Measurements from ENCODE around the gene PLN.

Gene PLN

DNA sequence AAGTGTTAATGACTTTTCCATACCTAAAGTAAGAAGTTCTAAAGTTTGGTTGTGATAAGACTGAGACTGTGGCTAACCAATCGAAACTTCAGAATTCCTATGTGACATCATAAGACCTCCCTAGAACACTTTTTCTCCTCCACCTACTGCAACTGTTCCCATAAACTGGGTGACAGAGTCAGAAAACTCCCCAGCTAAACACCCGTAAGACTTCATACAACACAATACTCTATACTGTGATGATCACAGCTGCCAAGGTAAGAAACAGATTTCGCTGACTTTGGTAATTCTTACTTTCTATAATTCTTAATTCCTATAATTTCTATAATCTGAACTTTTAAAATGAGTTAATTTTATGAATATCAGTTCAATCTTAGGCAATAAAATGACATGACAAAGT, at the start of gene PLN:
PLN (plus strand) TSS at position 161 of the 400 bp plus-strand sequence. CDS start 10,626 bp downstream, outside the sequence.
- no peak for DNase-seq (ENCODE audit: low read depth)

DNA sequence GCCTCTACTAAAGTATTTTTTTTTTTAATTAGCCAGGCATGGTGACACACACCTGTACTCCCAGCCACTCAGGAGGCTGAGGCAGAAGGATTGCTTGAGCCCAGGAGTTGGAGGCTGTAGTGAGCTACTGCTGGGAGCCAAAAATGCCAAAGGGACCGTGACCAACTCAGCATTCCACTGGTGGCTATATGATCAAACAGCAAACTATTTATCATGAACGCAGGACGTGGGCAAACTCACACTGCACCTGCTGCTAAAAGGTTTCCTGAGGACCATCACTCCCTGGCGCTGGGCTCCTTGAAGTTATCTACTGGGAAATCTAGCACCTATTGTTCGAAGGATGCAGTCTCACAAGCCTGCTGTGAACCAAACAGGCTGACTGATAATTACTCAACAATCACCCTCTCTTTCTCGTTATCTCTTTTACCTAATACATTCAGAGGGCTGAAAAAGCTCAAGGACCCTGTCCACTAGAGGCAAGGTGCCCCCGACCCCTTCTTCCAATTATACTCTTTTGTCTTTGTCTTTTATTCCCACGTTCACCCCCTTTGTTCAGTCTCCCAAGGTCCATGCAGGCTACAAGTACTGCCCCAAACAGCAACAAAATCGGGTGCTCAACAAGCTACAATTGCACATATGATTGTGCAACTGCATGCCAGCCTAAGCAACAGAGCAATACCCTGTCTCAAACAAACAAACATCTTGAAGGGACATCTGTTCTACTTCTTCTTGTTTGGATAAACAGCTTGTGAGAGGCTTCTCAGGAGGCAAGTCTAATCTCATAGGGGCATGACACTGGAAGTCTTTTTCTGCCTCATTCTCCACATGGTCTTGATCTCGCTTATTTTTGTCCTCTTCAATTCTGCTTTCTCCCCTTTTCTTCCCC, 47.7 kb upstream of the PLN start:
- no peak for DNase-seq (ENCODE audit: low read depth)

DNA sequence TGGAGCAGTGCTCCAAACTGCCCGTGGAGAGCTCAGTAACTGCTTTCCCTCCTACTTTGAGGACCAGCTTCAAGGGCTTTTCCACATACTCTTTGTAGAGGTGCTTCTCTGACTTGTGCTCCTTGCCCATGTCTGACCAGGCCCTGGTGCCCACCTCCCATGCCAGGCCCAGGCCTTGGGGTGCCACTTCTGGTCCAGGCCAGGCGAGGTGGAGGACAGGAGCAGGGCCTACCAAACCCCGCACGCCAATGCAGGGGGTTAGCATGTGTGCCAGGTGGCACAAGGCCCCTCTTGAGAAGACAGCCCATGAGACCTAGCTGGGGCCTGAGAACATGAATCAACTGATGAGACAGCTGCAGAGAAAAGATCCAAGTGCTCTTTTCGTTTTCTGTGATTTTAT, 47.0 kb upstream of the PLN start:
- DNase-seq (ENCODE audit: low read depth), result no peak

DNA sequence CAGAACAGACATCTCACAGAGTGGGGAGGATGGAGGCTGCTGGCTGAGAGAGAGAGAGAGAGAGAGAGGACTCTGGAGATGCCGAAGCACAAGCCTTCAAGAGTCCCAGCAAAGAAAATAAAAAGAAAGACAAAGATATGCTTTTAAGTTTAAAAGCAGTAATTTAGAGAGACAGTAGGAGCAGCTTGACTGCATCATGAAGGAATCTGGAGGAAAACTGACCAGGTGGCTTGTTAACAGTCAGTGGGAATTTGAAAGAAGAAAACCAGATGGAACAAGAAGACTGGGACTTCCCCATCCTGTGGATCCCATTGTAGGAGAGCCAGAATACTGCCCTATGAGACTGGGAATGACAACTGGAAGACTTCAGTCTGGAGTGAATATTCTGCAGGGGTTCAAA, 46.3 kb upstream of the PLN start:
- DNase-seq (ENCODE audit: low read depth), result no peak

- DNase-seq (ENCODE audit: low read depth), result no peak
Measured at GRCh38 chr6:118502169-118502568, 45.9 kb upstream of the PLN start.

DNA sequence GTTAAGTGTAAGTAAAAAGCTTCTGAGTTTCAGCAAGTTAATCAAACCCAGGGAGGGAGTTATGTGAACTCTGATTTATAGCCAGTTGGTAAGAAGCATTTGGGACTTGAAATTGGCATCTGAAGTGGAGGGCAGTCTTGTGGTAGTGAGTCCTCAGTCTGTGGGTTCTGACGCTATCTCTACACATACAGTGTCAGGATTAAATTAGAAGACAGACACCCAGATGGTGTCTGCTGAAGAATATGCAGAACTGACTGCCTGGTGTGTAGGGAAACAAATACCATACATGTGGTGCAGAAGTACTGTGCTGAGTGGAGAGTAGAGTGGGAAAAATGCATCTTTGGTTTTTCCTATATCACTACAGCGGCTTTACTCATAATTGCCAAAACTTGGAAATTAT, 43.5 kb upstream of the PLN start:
- DNase-seq (ENCODE audit: low read depth), result no peak

DNA sequence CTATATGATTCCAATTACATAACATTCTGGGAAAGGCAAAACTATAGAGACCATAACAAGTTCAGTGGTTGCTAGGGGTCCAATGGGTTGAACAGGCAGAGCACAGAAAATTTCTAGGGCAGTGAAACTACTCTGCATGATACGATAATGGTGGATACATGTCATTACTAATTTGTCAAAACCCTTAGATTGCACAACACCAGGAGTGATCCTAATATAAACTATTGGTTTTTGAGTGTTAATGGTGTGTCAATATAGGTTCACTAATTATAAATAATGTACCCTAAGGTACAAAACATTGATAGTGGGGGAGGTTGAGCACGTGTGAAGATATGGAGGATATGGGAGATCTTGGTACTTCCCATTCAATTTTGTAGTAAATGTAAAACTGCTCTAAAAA, 42.4 kb upstream of the PLN start:
- no peak for DNase-seq (ENCODE audit: low read depth)

DNA sequence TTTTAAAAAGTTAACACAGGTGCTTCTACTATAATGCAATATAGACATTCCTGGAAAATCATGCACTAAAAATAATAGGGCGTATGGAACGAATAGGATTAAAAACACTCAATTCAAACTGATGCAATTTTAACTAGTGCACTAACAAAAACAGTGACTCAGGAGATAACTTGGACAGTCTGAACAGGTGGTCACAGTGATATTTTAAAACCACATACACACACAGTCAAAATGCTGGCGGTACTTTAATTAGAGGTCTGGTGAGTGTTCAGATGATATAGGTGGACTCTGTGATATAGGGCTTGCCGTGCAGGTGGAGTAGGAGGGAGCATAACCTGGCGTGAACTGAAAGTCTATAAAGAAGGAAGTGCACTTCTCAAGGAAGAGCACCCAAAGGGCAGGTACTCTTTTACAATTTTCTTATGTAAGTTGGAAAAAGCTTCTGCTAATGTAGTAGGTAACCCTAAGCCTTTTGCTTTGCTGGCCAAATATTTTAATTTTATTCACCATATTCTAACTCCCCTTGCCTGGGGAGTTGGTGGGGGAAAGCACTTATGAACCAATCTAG, 41.9 kb upstream of the PLN start:
- DNase-seq (ENCODE audit: low read depth), result no peak

GRCh38 chr6:118507636-118508035, 40.5 kb upstream of the PLN start:
- no peak for DNase-seq (ENCODE audit: low read depth)

GRCh38 chr6:118509009-118509617, 39.0 kb upstream of the PLN start:
- DNase-seq (ENCODE audit: low read depth), result no peak

DNA sequence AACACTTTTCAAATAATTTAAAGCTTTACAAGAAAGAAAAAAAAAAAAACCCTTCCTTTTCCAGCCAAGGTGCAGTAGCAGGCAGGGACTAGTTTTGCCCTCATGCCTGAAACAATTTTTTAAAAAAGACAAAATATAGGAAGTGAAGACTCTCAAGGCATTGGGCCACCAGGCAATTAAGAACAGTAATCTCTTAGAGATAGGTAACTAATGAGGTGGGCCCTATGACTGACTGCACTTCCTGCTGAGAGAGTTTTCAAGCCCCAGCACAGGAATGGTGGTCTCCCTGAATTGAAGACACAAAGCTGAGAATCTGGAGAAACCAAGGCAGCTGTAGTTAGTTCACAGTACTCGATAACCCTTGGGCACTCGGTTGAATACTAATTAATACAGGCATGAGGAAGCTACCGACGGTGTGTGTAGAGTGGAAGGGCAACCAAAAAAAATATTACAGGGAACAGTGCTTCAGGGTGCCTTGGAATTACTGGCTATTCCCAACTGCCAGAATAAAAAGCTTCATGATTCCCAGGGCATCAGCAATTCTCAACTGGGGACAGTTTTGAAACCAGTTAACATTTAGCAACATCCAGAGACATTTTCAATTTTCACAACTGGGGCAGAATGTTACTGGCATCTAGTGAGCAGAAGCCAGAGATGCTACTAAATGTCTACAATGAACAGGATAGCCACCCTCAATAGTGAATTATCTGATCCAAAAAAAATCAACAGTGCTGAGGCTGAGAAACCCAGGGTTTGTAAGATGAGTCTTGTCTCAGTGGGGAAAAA, 36.0 kb upstream of the PLN start:
- DNase-seq (ENCODE audit: low read depth), result no peak

DNA sequence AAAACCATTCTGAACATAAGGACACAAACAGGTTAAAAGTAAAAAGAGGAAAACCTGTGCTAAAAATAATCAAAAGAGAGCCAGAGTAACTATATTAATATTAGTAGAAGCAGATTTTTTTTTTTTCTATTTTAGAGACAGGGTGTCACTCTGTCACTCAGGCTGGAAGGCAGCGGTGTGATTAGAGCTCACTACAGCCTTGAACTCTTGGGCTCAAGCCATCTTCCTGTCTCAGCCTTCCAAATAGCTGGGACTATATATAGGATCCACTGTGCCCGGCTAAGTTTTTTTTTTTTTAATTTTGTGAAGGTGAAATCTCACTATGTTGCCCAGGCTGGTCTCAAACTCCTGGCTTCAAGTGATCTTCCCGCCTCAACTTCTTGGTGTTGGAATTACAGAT, 33.4 kb upstream of the PLN start:
- no peak for DNase-seq (ENCODE audit: low read depth)

DNA sequence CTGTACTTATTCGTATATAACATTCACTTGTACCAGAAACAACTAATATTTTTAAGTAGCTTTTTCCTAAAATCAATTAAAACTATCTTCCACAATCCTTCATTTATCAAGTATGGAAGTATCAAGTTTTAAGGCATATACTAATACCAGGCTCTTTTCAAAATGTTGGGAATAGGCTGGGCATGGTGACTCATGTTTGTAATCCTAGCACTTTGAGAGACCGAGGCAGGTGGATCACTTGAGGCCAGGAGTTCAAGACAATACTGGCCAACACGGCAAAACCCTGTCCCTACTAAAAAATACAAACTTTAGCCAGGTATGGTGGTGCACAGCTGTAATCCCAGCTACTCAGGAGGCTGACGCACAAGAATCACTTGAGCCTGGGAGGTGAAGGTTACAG, 25.7 kb upstream of the PLN start:
- no peak for DNase-seq (ENCODE audit: low read depth)

DNA sequence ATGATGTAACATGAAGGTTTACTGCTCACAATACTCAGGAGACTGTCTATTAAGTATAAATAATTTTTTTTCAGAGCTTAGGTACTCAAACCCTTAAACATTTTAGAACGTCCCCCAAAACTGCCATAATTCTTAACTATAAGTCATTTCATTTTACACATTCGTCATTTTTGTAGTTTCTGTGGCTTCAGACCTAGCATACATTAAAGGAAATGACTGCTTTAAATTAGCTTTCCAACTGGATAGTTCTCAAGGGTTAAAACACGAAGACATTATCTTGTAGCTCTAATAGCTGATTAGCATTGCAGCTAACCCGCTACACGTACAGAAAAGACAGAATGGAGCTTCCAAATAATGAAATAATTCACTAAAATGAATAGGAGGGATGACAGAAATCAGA, 24.9 kb upstream of the PLN start:
- DNase-seq (ENCODE audit: low read depth), result no peak

DNA sequence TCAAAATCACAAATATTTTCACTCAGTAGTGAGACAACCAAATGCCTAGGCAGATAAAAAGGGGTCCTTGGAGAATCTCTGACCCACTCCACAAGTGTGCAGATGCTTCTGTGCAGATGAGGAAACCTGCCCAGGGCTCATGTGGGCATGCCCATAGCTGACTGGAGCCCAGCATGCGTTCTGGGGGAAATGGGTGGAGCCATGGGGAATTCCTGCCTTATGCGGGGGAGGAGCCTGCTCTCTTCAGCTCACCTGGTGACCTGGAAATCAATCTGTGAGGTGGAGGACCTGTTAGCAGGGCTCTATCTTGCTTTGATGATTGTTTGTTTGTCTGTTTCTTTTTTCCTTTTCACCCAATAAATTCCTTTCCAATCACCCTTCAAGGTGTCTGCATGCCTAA, 23.4 kb upstream of the PLN start:
- DNase-seq (ENCODE audit: low read depth), result no peak

- DNase-seq (ENCODE audit: low read depth), result no peak
Measured at GRCh38 chr6:118525913-118526780, 21.9 kb upstream of the PLN start.

DNA sequence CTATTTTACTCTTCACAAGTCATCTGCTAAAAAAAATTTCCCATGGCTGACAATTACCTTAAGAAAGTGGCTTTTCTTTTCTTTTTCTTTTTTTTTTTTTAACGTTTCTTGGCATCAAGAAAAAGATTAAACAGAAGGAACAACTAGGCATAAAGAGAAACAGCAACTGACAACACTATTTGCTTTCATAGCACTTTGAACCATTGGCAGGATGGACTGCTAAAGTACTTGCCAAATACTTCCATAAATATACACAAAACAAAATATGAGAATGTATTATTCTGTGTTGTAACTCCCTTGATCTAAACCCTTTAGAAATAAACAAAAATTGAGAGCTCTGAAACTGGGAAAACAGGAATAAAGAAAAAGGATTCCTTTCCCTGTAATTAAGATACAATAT, 20.0 kb upstream of the PLN start:
- DNase-seq (ENCODE audit: low read depth), result no peak

DNA sequence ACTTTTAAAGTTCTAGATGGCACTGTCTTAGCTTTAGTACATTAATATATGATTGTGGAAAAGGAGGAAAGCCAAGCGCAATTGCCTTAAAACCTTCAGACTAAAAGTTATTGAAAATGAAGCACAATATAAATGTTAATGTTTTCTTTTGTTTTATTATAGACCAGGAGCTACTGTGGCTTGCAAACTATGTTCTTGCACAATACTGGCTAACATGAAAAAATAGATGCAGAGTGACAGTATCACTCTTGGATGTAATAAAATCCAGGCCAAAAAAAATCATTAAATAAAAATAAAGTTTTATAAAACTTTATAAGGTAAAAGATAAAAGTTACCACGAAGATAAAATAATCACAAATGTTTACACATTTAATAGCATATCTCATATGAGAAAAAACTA, 18.3 kb upstream of the PLN start:
- no peak for DNase-seq (ENCODE audit: low read depth)

DNA sequence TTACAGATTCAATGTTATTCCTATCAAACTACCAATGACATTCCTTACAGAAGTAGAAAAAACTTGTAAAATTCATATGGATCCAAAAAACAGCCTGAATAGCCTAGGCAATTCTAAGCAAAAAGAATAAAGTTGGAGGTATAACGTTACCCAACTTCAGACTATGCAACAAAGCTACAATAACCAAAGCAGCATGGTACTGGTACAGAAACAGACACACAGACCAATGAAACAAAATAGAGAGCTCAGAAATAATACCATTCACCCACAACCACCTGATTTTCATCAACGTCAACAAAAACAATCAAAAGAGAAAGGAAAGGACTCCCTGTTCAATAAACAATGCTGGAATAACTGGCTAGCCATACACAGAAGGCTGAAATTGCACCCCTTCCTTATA, 17.2 kb upstream of the PLN start:
- no peak for DNase-seq (ENCODE audit: low read depth)

GRCh38 chr6:118535176-118535844, 12.8 kb upstream of the PLN start:
- no peak for DNase-seq (ENCODE audit: low read depth)

DNA sequence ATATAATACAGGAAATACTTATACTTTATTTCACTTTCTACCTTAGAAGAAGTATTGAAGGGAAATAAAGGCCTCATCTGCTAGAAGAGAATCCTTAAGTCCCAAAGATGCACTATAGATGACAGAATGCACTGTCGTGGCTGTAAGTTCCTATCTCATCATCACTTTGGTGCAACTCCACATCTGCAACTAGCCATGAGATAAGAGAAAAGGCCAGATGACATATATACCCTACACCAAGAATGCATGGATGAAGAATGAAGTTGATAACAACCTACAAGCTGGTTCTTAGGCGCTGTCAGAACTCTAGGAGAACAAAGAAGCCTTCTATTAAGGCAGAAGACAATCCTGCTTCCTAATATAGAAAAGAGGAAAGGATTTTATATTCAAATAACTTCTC, 11.6 kb upstream of the PLN start:
- no peak for DNase-seq (ENCODE audit: low read depth)
